Progenitor cell of endocrine pancreas (in vitro differentiated cells): ENCODE data around the gene RFESD. TPM values are rescaled to one million over a fixed set of nuclear protein-coding genes. Genes with fewer than 3 reads are reported as not detected.

ENCODE experiments used
- DNase-seq: peaks from one replicate; pipeline ENCODE4 v3.0.0; 2021; ENCODE audit warnings: low spot score; ENCODE audit not compliant: unreplicated experiment
- H3K27ac Mint-ChIP-seq: 2 replicates; pipeline ENCODE4 v1.8.0; 2021; ENCODE audit warnings: mild to moderate bottlenecking, moderate library complexity, mixed read lengths
- H3K27me3 Mint-ChIP-seq: 2 replicates; pipeline ENCODE4 v1.8.0; 2021; ENCODE audit warnings: mixed read lengths
- H3K36me3 Mint-ChIP-seq: 2 replicates; pipeline ENCODE4 v1.8.0; 2022; ENCODE audit warnings: mixed read lengths; ENCODE audit not compliant: insufficient read depth
- H3K4me1 Mint-ChIP-seq: 2 replicates; pipeline ENCODE4 v1.8.0; 2021; ENCODE audit warnings: low read depth, mixed read lengths
- H3K4me3 Mint-ChIP-seq: 2 replicates; pipeline ENCODE4 v1.8.0; 2021; ENCODE audit warnings: low read depth, mild to moderate bottlenecking, moderate library complexity, mixed read lengths
- H3K9me3 Mint-ChIP-seq: 2 replicates; pipeline ENCODE4 v1.8.0; 2021; ENCODE audit warnings: low read depth, mixed read lengths
- total RNA-seq: library from RNA; stranded (reverse); gene quantifications from 2 replicates; pipeline ENCODE4 v1.2.1, GENCODE V29; 2021
- TF ChIP-seq, protein P1 (sequence below): fragments of 200-600 bp; sonication (generic); IDR thresholded peaks from one replicate; pipeline ENCODE4 v1.5.0; 2021; ENCODE audit warnings: antibody characterized with exemption, mild to moderate bottlenecking; ENCODE audit not compliant: unreplicated experiment

RFESD gene
- total RNA-seq, 1 donor from 2014 or later: 2.9 TPM

DNA sequence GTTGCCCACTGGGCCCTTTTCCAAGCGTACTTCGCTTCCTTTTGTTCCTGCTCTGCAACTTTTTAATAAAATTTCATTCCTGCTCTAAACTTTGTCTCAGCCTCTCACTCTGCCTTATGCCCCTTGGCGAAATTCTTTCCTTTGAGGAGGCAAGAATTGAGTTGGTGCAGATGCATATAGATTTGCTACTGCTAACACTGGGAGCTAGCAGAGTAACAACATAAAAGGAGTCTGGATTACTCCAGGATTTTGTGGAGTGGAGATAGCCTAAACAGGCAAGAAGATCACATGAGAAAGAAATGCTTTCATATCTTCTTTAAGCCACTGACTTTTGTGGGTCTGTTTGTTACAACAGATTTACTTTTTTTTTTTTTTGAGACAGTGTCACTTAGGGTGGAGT, 12.9 kb upstream of the RFESD start:
- Mint-ChIP-seq H3K27me3 (peaks cover 6% of the 10 kb centered on the region), H3K9me3 (no peaks in the 10 kb centered on the region), H3K4me3 (no peak overlapping the region), H3K36me3 (no peaks in the 10 kb centered on the region), H3K27ac (no peak overlapping the region), H3K4me1 (peaks cover 3% of the 10 kb centered on the region)
- TF ChIP-seq, protein P1, sequence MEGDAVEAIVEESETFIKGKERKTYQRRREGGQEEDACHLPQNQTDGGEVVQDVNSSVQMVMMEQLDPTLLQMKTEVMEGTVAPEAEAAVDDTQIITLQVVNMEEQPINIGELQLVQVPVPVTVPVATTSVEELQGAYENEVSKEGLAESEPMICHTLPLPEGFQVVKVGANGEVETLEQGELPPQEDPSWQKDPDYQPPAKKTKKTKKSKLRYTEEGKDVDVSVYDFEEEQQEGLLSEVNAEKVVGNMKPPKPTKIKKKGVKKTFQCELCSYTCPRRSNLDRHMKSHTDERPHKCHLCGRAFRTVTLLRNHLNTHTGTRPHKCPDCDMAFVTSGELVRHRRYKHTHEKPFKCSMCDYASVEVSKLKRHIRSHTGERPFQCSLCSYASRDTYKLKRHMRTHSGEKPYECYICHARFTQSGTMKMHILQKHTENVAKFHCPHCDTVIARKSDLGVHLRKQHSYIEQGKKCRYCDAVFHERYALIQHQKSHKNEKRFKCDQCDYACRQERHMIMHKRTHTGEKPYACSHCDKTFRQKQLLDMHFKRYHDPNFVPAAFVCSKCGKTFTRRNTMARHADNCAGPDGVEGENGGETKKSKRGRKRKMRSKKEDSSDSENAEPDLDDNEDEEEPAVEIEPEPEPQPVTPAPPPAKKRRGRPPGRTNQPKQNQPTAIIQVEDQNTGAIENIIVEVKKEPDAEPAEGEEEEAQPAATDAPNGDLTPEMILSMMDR: no peak
- no peak for DNase-seq

DNA sequence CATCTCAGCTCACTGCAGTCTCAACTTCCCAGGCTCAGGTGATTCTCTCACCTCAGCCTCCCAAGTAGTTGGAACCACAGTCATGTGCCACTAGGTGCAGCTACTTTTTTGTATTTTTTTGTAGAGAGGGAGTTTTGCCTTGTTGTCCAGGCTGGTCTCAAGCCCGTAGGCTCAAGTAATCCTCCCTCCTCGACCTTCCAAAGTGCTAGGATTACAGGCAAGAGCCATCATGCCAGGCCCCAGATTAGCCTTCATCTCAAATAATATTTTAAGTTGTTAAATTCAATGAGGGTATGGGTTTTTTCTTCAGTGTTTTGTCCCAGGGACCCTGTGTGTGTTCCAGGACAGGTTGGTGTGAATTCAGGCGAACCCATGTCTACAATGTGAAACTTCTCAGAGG, 12.5 kb upstream of the RFESD start:
- Mint-ChIP-seq H3K27ac (no peak overlapping the region), H3K4me3 (no peak overlapping the region), H3K9me3 (no peaks in the 10 kb centered on the region), H3K36me3 (no peaks in the 10 kb centered on the region), H3K27me3 (peaks cover 8% of the 10 kb centered on the region), H3K4me1 (peaks cover 3% of the 10 kb centered on the region)
- no peak for DNase-seq
- TF ChIP-seq, protein P1: no peak

DNA sequence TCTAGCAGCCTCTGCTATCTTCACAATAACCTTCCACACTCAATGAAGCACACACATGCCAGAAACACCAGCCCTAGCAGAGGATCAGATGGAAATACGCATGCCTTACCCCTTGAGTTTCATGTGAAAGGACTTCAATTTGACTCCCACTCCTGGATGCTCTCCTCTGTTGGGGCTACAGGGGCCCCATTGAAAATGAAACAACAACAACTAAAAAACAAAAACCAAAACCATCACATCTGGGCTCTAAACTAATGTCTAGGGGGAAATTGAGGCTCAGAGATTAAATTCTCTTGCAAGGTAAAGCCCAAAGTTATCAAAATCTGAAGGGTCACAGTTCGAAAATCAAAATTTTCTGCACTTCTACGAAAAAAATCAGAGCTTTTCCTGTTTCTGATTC, 7.9 kb upstream of the RFESD start:
- DNase-seq: no peak
- no peaks in the 10 kb centered on the region for H3K4me1 Mint-ChIP-seq
- H3K27ac Mint-ChIP-seq: no peak overlapping the region
- TF ChIP-seq, protein P1: no peak
- H3K36me3 Mint-ChIP-seq: no peaks in the 10 kb centered on the region
- peaks cover 10% of the 10 kb centered on the region for H3K27me3 Mint-ChIP-seq
- no peaks in the 10 kb centered on the region for H3K9me3 Mint-ChIP-seq
- H3K4me3 Mint-ChIP-seq: no peak overlapping the region

DNA sequence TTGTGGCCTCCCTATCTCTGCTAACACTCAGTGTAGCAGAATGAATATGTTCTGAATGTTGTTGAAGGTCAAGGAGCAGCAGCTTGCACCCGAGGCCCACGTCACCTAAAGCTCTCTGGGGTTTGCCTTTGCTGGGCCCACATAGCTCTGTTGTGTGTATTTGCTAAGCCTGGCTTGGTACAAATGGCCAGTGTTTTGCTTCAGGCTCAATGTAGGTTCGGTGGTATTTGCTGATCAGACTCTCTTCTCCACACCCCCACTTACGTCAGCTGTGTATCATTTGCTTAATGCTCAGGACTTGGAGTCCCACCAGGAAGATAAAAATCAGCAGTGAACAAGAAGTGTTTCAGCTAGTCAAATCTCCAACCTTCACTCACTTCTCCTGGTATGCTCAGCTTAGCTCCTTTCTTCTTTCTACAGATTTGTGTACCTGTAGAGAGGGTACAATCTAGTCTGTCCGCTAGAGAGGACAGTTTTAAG, 4.8 kb upstream of the RFESD start:
- peaks cover 10% of the 10 kb centered on the region for H3K27me3 Mint-ChIP-seq
- no peak overlapping the region for H3K27ac Mint-ChIP-seq
- no peaks in the 10 kb centered on the region for H3K4me1 Mint-ChIP-seq
- H3K36me3 Mint-ChIP-seq: no peaks in the 10 kb centered on the region
- H3K9me3 Mint-ChIP-seq: no peaks in the 10 kb centered on the region
- H3K4me3 Mint-ChIP-seq: no peak overlapping the region
- DNase-seq: no peak
- TF ChIP-seq, protein P1: no peak

DNA sequence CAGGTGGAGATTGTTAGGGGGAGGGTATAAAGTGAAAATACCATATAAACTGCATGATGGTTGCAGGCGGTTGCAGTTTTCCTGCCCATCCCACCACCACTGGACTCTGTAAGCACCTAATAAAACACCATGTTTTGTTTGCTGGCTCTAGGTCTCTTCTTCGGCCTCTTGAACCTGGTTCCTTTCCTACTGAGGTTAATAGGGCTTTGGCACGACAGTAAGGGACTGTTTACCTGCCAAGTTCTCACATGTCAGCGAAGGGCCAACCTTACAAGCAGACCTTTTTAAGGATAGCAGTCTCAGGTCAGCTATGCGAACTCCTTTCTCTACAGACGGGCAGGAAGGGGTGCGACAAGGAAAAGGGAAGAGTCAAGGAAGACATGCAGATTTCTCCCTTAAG, 3.4 kb upstream of the RFESD start:
- TF ChIP-seq, protein P1: no peak
- no peaks in the 10 kb centered on the region for H3K36me3 Mint-ChIP-seq
- peaks cover 9% of the 10 kb centered on the region for H3K27me3 Mint-ChIP-seq
- peaks cover 2% of the 10 kb centered on the region for H3K4me1 Mint-ChIP-seq
- no peak overlapping the region for H3K27ac Mint-ChIP-seq
- no peak for DNase-seq
- H3K9me3 Mint-ChIP-seq: no peaks in the 10 kb centered on the region
- H3K4me3 Mint-ChIP-seq: no peak overlapping the region
